HG02642 (cell line): ENCODE measurements around the gene LCLAT1.
"Not testable (repeated sequence)": the region's sequence is repeated elsewhere in the genome, so short reads cannot be mapped to it uniquely, and the experiment has no call there.

Experiments used
- ATAC-seq: cut with Tn5 transposase; IDR thresholded peaks from one replicate; pipeline ENCODE4 v1.9.1; 2021; ENCODE audit warnings: mild to moderate bottlenecking; ENCODE audit not compliant: unreplicated experiment, poor library complexity

The LCLAT1 gene

GRCh38 chr2:30448866-30449265, 1.8 kb downstream of the LCLAT1 start:
- ATAC-seq = no peak

- no peak for ATAC-seq
These were observed 3.0 kb downstream of the LCLAT1 start for GRCh38 chr2:30450025-30450424.

- no peak for ATAC-seq
These were observed 6.5 kb downstream of the LCLAT1 start for GRCh38 chr2:30453498-30453897.

GRCh38 chr2:30454571-30454970, 7.5 kb downstream of the LCLAT1 start:
- ATAC-seq = no peak

- no peak for ATAC-seq
These were observed 8.2 kb downstream of the LCLAT1 start for GRCh38 chr2:30455114-30455738.

- no peak for ATAC-seq
These were observed 9.1 kb downstream of the LCLAT1 start for GRCh38 chr2:30456106-30456505.

GRCh38 chr2:30456579-30456978, 9.5 kb downstream of the LCLAT1 start:
- no peak for ATAC-seq

- no peak for ATAC-seq
These were observed 10.2 kb downstream of the LCLAT1 start for GRCh38 chr2:30457296-30457695.

GRCh38 chr2:30459140-30459539, 12.1 kb downstream of the LCLAT1 start:
- no peak for ATAC-seq

- ATAC-seq = no peak
These were observed 15.2 kb downstream of the LCLAT1 start for GRCh38 chr2:30462131-30462857.

GRCh38 chr2:30463535-30463934, 16.5 kb downstream of the LCLAT1 start:
- no peak for ATAC-seq

GRCh38 chr2:30464544-30465170, 17.6 kb downstream of the LCLAT1 start:
- ATAC-seq = no peak

GRCh38 chr2:30465171-30465545, 18.1 kb downstream of the LCLAT1 start:
- ATAC-seq = no peak

GRCh38 chr2:30466216-30466615, 19.2 kb downstream of the LCLAT1 start:
- no peak for ATAC-seq

- ATAC-seq = not testable (repeated sequence)
These were observed 20.2 kb downstream of the LCLAT1 start for GRCh38 chr2:30467062-30467826.

- no peak for ATAC-seq
These were observed 23.4 kb downstream of the LCLAT1 start for GRCh38 chr2:30470426-30470825.

- no peak for ATAC-seq
These were observed 25.3 kb downstream of the LCLAT1 start for GRCh38 chr2:30472326-30472725.

GRCh38 chr2:30475542-30475941, 28.5 kb downstream of the LCLAT1 start:
- no peak for ATAC-seq

GRCh38 chr2:30476636-30477035, 29.6 kb downstream of the LCLAT1 start:
- no peak for ATAC-seq

- ATAC-seq = no peak
These were observed 33.8 kb downstream of the LCLAT1 start for GRCh38 chr2:30480703-30481322.
